Ascending aorta (tissue), 2 donors: ENCODE data around the gene ZNF787. TPM values are rescaled to one million over a fixed set of nuclear protein-coding genes. Genes with fewer than 3 reads are reported as not detected.

Source experiments
- DNase-seq, 2 donors: peaks; one replicate each; pipeline ENCODE4 v3.0.0-alpha.2; 2019; ENCODE audit warnings: low spot score in 2 of 2
- H3K27ac ChIP-seq, 2 donors: fragments of 200-600 bp; sonication (generic); one replicate each; pipeline ENCODE4 v1.5.1; 2016 to 2017; ENCODE audit warnings: mild to moderate bottlenecking in 1 of 2
- H3K27me3 ChIP-seq: fragments of 200-600 bp; sonication (generic); one replicate; pipeline ENCODE4 v1.5.1; 2017
- H3K36me3 ChIP-seq, 2 donors: fragments of 200-600 bp; sonication (generic); one replicate each; pipeline ENCODE4 v1.5.1; 2016
- H3K4me1 ChIP-seq, 2 donors: fragments of 200-600 bp; sonication (generic); one replicate each; pipeline ENCODE4 v1.5.1; 2016 to 2017; ENCODE audit warnings: mild to moderate bottlenecking in 1 of 2
- H3K4me3 ChIP-seq, 2 donors: fragments of 200-600 bp; sonication (generic); one replicate each; pipeline ENCODE4 v1.5.1; 2016 to 2017; ENCODE audit warnings: mild to moderate bottlenecking in 1 of 2
- H3K9me3 ChIP-seq, 2 donors: fragments of 200-600 bp; sonication (generic); one replicate each; pipeline ENCODE4 v1.5.1; 2016
- intact Hi-C: fragments of 100-400 bp; cut with DNase I; formaldehyde crosslinking; loops from one replicate; pipeline ENCODE4 v1.15.1; 2023
- total RNA-seq: library from RNA; depleted of rRNA; stranded (reverse); fragments of >200 nt; gene quantifications from one replicate; pipeline ENCODE4 v1.1.0, GENCODE V29; 2016
- TF ChIP-seq, protein P1 (sequence below), 3 experiments: fragments of 200-600 bp in 2 of 3; fragments of 450-650 bp in 1 of 3; sonication (generic) in 2 of 3; IDR thresholded peaks; one replicate each; pipeline ENCODE4 v1.5.1; 2016 to 2019; ENCODE audit warnings: antibody characterized with exemption in 3 of 3, mild to moderate bottlenecking in 1 of 3, moderate library complexity in 1 of 3

ZNF787 gene
- total RNA-seq, 1 donor from 2014 or later, result 18.1 TPM

DNA sequence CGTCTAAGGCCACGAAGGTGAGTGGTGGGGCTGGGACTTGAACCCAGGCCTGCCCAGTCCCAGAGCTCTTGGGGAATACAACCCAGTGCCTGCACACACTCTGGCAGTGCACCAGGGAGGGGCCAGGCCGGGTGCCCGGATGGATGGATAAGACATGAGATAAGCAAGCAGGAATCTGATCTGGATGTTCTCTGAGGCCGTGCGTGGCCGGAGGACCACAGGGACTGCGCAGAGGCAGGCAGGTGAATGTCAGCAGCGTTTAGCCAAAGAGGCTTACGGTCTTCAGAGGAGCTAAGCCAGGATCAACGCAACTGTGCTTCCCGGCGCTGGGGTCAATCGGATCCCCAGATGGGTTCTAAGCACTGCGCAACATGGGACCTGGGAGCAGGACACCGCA, 1.5 kb downstream of the ZNF787 start:
- intact Hi-C loops, result no loop called here
- no peaks in the 10 kb centered on the region for H3K27me3 ChIP-seq
- no peaks in the 10 kb centered on the region for H3K9me3 ChIP-seq
- peak overlapping the region; percentile 89 to 99 for H3K27ac ChIP-seq
- peaks cover 0 to 5% of the 10 kb centered on the region in 2 donors for H3K36me3 ChIP-seq
- no peak for DNase-seq
- peak overlapping the region; percentile 93 to 99 for H3K4me3 ChIP-seq
- TF ChIP-seq, protein P1, sequence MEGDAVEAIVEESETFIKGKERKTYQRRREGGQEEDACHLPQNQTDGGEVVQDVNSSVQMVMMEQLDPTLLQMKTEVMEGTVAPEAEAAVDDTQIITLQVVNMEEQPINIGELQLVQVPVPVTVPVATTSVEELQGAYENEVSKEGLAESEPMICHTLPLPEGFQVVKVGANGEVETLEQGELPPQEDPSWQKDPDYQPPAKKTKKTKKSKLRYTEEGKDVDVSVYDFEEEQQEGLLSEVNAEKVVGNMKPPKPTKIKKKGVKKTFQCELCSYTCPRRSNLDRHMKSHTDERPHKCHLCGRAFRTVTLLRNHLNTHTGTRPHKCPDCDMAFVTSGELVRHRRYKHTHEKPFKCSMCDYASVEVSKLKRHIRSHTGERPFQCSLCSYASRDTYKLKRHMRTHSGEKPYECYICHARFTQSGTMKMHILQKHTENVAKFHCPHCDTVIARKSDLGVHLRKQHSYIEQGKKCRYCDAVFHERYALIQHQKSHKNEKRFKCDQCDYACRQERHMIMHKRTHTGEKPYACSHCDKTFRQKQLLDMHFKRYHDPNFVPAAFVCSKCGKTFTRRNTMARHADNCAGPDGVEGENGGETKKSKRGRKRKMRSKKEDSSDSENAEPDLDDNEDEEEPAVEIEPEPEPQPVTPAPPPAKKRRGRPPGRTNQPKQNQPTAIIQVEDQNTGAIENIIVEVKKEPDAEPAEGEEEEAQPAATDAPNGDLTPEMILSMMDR (IDR thresholded peaks at IDR 0.05), result no peak
- H3K4me1 ChIP-seq, result peaks cover 13 to 23% of the 10 kb centered on the region in 2 donors

DNA sequence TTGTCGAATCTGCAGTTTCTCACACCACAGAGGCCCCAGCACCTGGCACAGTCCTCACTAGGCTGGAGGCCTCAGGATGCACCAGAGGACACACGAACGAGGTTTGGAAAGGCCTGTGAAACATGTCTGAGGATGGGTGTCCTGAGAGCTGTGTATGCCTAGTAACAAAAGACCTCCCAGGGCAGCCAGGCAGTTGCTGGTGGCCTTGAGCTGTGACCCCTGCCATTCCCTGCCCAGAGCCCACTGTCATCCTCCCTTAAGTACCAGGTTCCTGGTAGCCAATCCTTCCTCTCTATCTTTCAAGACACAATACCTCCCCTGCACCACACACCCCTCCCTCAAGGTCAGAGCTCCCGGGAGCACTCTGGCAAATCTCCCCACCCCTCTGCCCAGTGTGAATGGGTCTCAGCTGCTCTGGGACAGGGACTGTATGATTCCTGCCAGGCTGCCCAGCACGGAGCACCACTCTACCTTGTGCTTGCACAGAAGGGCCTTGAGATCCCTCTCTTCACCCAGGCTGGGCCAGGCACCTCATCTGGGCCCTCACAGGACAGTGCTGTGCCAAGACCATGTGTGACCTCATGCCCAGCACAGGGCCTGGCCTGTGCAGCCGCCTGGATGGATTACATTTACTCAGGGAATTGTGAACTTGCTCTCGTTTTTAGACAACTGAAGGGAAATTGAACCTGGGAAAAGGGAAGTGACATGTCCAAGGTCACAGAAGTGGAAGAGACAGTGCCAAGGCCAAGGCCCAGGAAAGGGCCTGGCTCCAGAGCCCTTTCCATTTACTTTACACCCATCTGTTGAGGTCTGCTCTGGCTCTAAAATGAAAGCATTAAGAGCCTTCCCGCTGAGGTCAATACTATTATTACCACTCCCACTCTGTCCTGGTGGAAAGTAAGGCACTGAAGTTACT, 2.2 kb downstream of the ZNF787 start:
- Histone ChIP-seq H3K4me1 (peaks cover 13 to 23% of the 10 kb centered on the region in 2 donors), H3K9me3 (no peaks in the 10 kb centered on the region), H3K27ac (peak overlapping the region; percentile 89 to 99), H3K27me3 (no peaks in the 10 kb centered on the region), H3K36me3 (peaks cover 0 to 5% of the 10 kb centered on the region in 2 donors), H3K4me3 (peak overlapping the region; percentile 93 to 99)
- TF ChIP-seq, protein P1 (IDR thresholded peaks at IDR 0.05), result no peak
- no peak for DNase-seq
- intact Hi-C loops, result no loop called here

DNA sequence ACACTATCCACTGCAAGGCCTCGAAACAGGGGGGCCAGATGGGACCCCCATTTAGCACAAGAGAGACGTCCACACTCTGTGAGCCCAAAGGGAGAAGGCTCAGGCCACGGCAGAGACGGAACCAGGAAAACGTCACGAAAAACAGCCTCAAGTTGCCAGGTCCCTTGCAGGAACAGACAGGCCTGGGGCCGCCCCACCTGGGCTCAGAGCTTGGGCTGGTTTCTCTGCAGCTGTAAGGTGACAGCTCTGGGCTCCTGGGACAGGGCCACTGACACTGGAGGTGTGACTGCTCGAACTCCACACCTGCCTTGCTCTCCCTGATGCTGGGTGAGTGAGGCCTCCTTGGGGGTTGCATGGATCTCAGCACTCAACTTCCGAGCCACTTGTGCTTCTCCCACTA, 3.2 kb downstream of the ZNF787 start:
- intact Hi-C loops, result no loop called here
- Histone ChIP-seq H3K27me3 (no peaks in the 10 kb centered on the region), H3K36me3 (peaks cover 0 to 5% of the 10 kb centered on the region in 2 donors), H3K4me3 (no peak overlapping the region), H3K4me1 (peaks cover 13 to 23% of the 10 kb centered on the region in 2 donors), H3K27ac (no peak overlapping the region), H3K9me3 (no peaks in the 10 kb centered on the region)
- no peak for DNase-seq
- TF ChIP-seq, protein P1 (IDR thresholded peaks at IDR 0.05), result no peak

DNA sequence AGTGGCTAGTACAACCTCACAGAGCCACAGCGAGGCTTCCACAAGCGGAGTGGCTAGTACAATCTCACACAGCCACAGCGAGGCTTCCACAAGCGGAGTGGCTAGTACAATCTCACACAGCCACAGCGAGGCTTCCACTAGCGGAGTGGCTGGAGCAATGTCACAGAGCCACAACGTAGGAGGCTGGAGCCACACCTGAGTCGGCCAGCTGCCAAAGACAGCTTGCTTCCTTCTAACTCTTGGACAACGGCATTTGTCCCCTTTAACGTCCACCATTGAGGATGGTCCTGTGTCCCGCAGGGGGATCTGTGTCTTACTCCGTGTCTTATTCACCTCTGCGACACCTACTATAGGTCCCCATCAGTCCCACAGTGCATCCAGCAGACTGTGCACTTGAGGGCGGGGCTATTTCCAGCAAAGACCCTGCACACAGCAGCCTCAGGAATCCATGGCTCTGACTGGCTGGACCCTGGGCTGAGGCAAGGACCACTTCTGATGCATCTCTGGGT, 3.7 kb downstream of the ZNF787 start:
- Histone ChIP-seq H3K9me3 (no peaks in the 10 kb centered on the region), H3K4me1 (peaks cover 13 to 23% of the 10 kb centered on the region in 2 donors), H3K27me3 (no peaks in the 10 kb centered on the region), H3K27ac (no peak overlapping the region), H3K4me3 (no peak overlapping the region), H3K36me3 (peaks cover 0 to 5% of the 10 kb centered on the region in 2 donors)
- DNase-seq, result no peak
- intact Hi-C loops, result no loop called here
- TF ChIP-seq, protein P1 (IDR thresholded peaks at IDR 0.05), result no peak

DNA sequence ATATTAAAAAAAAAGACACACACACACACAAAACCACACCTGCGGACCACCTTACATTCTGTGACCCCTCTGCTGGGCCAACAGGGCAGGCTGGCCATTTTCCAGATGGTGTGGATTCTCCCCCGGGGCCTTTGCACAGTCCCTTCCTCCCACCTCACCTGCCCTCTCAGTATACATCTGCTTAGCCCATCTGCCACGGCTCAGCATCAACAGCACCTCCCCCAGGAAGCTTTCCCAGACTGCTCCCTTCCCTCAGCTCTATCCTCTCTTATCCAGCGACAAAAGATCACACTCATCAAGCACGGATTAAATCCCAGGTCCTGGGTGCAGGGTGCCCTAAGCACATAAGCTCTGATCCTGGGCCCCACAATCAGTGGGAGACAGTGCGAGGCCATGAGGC, 4.5 kb downstream of the ZNF787 start:
- TF ChIP-seq, protein P1 (IDR thresholded peaks at IDR 0.05), result no peak
- Histone ChIP-seq H3K27me3 (no peaks in the 10 kb centered on the region), H3K9me3 (no peaks in the 10 kb centered on the region), H3K36me3 (peaks cover 0 to 5% of the 10 kb centered on the region in 2 donors), H3K4me1 (peaks cover 13 to 22% of the 10 kb centered on the region in 2 donors), H3K27ac (no peak overlapping the region), H3K4me3 (no peak overlapping the region)
- no peak for DNase-seq
- intact Hi-C loops, result no loop called here
